HG02763 (cell line): Measurements from ENCODE around the gene SPACA1.

Experiments used
- ATAC-seq: cut with Tn5 transposase; IDR thresholded peaks from one replicate; pipeline ENCODE4 v1.9.1; 2021; ENCODE audit warnings: mild to moderate bottlenecking, moderate library complexity; ENCODE audit not compliant: unreplicated experiment

SPACA1 gene

GRCh38 chr6:88089708-88090107, 42.1 kb downstream of the SPACA1 start:
- ATAC-seq = no peak

- no peak for ATAC-seq
Observed at GRCh38 chr6:88105741-88106340, 58.2 kb downstream of the SPACA1 start.

GRCh38 chr6:88107241-88107640, 59.6 kb downstream of the SPACA1 start:
- ATAC-seq = no peak

GRCh38 chr6:88111991-88112390, 64.3 kb downstream of the SPACA1 start:
- no peak for ATAC-seq

GRCh38 chr6:88114838-88115237, 67.2 kb downstream of the SPACA1 start:
- no peak for ATAC-seq

GRCh38 chr6:88115307-88115706, 67.7 kb downstream of the SPACA1 start:
- ATAC-seq = no peak

- no peak for ATAC-seq
Observed at GRCh38 chr6:88116276-88116675, 68.6 kb downstream of the SPACA1 start.
